Stimulated activated memory B cell treated with anti-CD40 and anti-IgM and Interleukin-4, amounts not matched to agents 10 μg/mL and 1 μg/mL and 100 μg/mL, for 72 hours (primary cell): ENCODE data around the gene CCDC178.
"Not testable (repeated sequence)": the region's sequence is repeated elsewhere in the genome, so short reads cannot be mapped to it uniquely, and the experiment has no call there.

Experiments
- ATAC-seq: fragments of 150-1000 bp; cut with Tn5 transposase; 2 replicates; pipeline ENCODE4 v1.10.0; 2021
- H3K27ac Mint-ChIP-seq: one replicate; pipeline ENCODE4 v1.8.0; 2022; ENCODE audit warnings: mild to moderate bottlenecking, mixed read lengths
- H3K27me3 Mint-ChIP-seq: one replicate; pipeline ENCODE4 v1.8.0; 2022; ENCODE audit warnings: mixed read lengths
- H3K36me3 Mint-ChIP-seq: one replicate; pipeline ENCODE4 v1.8.0; 2022; ENCODE audit warnings: mixed read lengths
- H3K4me1 Mint-ChIP-seq: one replicate; pipeline ENCODE4 v1.8.0; 2022; ENCODE audit warnings: mixed read lengths
- H3K4me3 Mint-ChIP-seq: one replicate; pipeline ENCODE4 v1.8.0; 2022; ENCODE audit warnings: mild to moderate bottlenecking, moderate library complexity, mixed read lengths
- H3K9me3 Mint-ChIP-seq: one replicate; pipeline ENCODE4 v1.8.0; 2022; ENCODE audit warnings: mixed read lengths

CCDC178 gene

GRCh38 chr18:33421225-33421624 is 19.3 kb downstream of the CCDC178 start:
- Mint-ChIP-seq H3K4me3 (no peak overlapping the region), H3K4me1 (no peaks in the 10 kb centered on the region), H3K36me3 (no peaks in the 10 kb centered on the region), H3K9me3 (peaks cover 3% of the 10 kb centered on the region), H3K27ac (no peak overlapping the region), H3K27me3 (no peaks in the 10 kb centered on the region)
- ATAC-seq: no peak

GRCh38 chr18:33404244-33404873 is 36.2 kb downstream of the CCDC178 start:
- Mint-ChIP-seq H3K4me1 (no peaks in the 10 kb centered on the region), H3K4me3 (no peak overlapping the region), H3K27ac (no peak overlapping the region), H3K36me3 (no peaks in the 10 kb centered on the region), H3K27me3 (no peaks in the 10 kb centered on the region), H3K9me3 (no peaks in the 10 kb centered on the region)
- no peak for ATAC-seq

- not testable (repeated sequence) for H3K4me3 Mint-ChIP-seq, H3K27ac Mint-ChIP-seq, H3K4me1 Mint-ChIP-seq, H3K27me3 Mint-ChIP-seq, ATAC-seq, H3K36me3 Mint-ChIP-seq, H3K9me3 Mint-ChIP-seq
These were observed 41.6 kb downstream of the CCDC178 start for GRCh38 chr18:33398939-33399338.

GRCh38 chr18:33375829-33376228 is 64.7 kb downstream of the CCDC178 start:
- Mint-ChIP-seq H3K27ac (no peak overlapping the region), H3K4me1 (no peaks in the 10 kb centered on the region), H3K4me3 (no peak overlapping the region), H3K9me3 (peaks cover 2% of the 10 kb centered on the region), H3K36me3 (no peaks in the 10 kb centered on the region), H3K27me3 (peaks cover 2% of the 10 kb centered on the region)
- ATAC-seq: no peak

- Mint-ChIP-seq H3K36me3 (no peaks in the 10 kb centered on the region), H3K27me3 (no peaks in the 10 kb centered on the region)
- no peak for ATAC-seq
These were observed 68.1 kb downstream of the CCDC178 start for GRCh38 chr18:33372442-33372841.

GRCh38 chr18:33369711-33370449 is 70.6 kb downstream of the CCDC178 start:
- no peak overlapping the region for H3K27ac Mint-ChIP-seq
- ATAC-seq: no peak
- no peaks in the 10 kb centered on the region for H3K36me3 Mint-ChIP-seq
- H3K4me3 Mint-ChIP-seq: no peak overlapping the region
- no peaks in the 10 kb centered on the region for H3K27me3 Mint-ChIP-seq
- H3K9me3 Mint-ChIP-seq: no peaks in the 10 kb centered on the region
- H3K4me1 Mint-ChIP-seq: no peaks in the 10 kb centered on the region

More at GRCh38 chr18:33372442-33372841, 68.1 kb downstream of the CCDC178 start:
- no peaks in the 10 kb centered on the region for H3K4me1 Mint-ChIP-seq
- H3K9me3 Mint-ChIP-seq: peaks cover 2% of the 10 kb centered on the region
- H3K4me3 Mint-ChIP-seq: no peak overlapping the region
- no peak overlapping the region for H3K27ac Mint-ChIP-seq

GRCh38 chr18:33356735-33357134 is 83.8 kb downstream of the CCDC178 start:
- Mint-ChIP-seq H3K36me3 (no peaks in the 10 kb centered on the region), H3K9me3 (peaks cover 3% of the 10 kb centered on the region), H3K27me3 (no peaks in the 10 kb centered on the region), H3K27ac (no peak overlapping the region), H3K4me1 (no peaks in the 10 kb centered on the region), H3K4me3 (no peak overlapping the region)
- no peak for ATAC-seq

GRCh38 chr18:33355756-33356155 is 84.8 kb downstream of the CCDC178 start:
- Mint-ChIP-seq H3K36me3 (no peaks in the 10 kb centered on the region), H3K27me3 (no peaks in the 10 kb centered on the region), H3K4me3 (no peak overlapping the region), H3K27ac (no peak overlapping the region), H3K9me3 (peaks cover 3% of the 10 kb centered on the region), H3K4me1 (no peaks in the 10 kb centered on the region)
- no peak for ATAC-seq

GRCh38 chr18:33355263-33355662 is 85.3 kb downstream of the CCDC178 start:
- Mint-ChIP-seq H3K36me3 (no peaks in the 10 kb centered on the region), H3K27me3 (no peaks in the 10 kb centered on the region), H3K27ac (no peak overlapping the region), H3K4me3 (no peak overlapping the region), H3K9me3 (peaks cover 3% of the 10 kb centered on the region), H3K4me1 (no peaks in the 10 kb centered on the region)
- no peak for ATAC-seq

GRCh38 chr18:33350256-33350655 is 90.3 kb downstream of the CCDC178 start:
- Mint-ChIP-seq H3K27me3 (no peaks in the 10 kb centered on the region), H3K4me1 (no peaks in the 10 kb centered on the region), H3K27ac (no peak overlapping the region), H3K36me3 (no peaks in the 10 kb centered on the region), H3K4me3 (no peak overlapping the region), H3K9me3 (no peaks in the 10 kb centered on the region)
- ATAC-seq: no peak

GRCh38 chr18:33339733-33340132 is 100.8 kb downstream of the CCDC178 start:
- not testable (repeated sequence) for H3K4me1 Mint-ChIP-seq, H3K36me3 Mint-ChIP-seq, H3K27me3 Mint-ChIP-seq, H3K27ac Mint-ChIP-seq, ATAC-seq, H3K9me3 Mint-ChIP-seq, H3K4me3 Mint-ChIP-seq

- Mint-ChIP-seq H3K4me3 (no peak overlapping the region), H3K27me3 (no peaks in the 10 kb centered on the region), H3K9me3 (peaks cover 3% of the 10 kb centered on the region), H3K4me1 (no peaks in the 10 kb centered on the region), H3K36me3 (no peaks in the 10 kb centered on the region), H3K27ac (no peak overlapping the region)
- ATAC-seq: no peak
These were observed 105.7 kb downstream of the CCDC178 start for GRCh38 chr18:33334781-33335180.

- Mint-ChIP-seq H3K27ac (no peak overlapping the region), H3K36me3 (no peaks in the 10 kb centered on the region)
- ATAC-seq: no peak
These were observed 109.8 kb downstream of the CCDC178 start for GRCh38 chr18:33330711-33331110.

GRCh38 chr18:33326975-33327374 is 113.5 kb downstream of the CCDC178 start:
- Mint-ChIP-seq H3K4me1 (no peaks in the 10 kb centered on the region), H3K9me3 (no peaks in the 10 kb centered on the region), H3K27me3 (no peaks in the 10 kb centered on the region), H3K27ac (no peak overlapping the region), H3K4me3 (no peak overlapping the region), H3K36me3 (no peaks in the 10 kb centered on the region)
- no peak for ATAC-seq

More at GRCh38 chr18:33330711-33331110, 109.8 kb downstream of the CCDC178 start:
- Mint-ChIP-seq H3K9me3 (no peaks in the 10 kb centered on the region), H3K4me3 (no peak overlapping the region), H3K4me1 (no peaks in the 10 kb centered on the region), H3K27me3 (no peaks in the 10 kb centered on the region)

- no peak for ATAC-seq
- no peak overlapping the region for H3K4me3 Mint-ChIP-seq
- no peaks in the 10 kb centered on the region for H3K27me3 Mint-ChIP-seq
- no peak overlapping the region for H3K27ac Mint-ChIP-seq
- no peaks in the 10 kb centered on the region for H3K36me3 Mint-ChIP-seq
- no peaks in the 10 kb centered on the region for H3K4me1 Mint-ChIP-seq
- no peaks in the 10 kb centered on the region for H3K9me3 Mint-ChIP-seq
These were observed 122.9 kb downstream of the CCDC178 start for GRCh38 chr18:33317640-33318039.

GRCh38 chr18:33316146-33316587 is 124.4 kb downstream of the CCDC178 start:
- H3K4me1 Mint-ChIP-seq: no peaks in the 10 kb centered on the region
- no peaks in the 10 kb centered on the region for H3K9me3 Mint-ChIP-seq
- H3K36me3 Mint-ChIP-seq: no peaks in the 10 kb centered on the region
- no peaks in the 10 kb centered on the region for H3K27me3 Mint-ChIP-seq
- no peak overlapping the region for H3K4me3 Mint-ChIP-seq
- no peak overlapping the region for H3K27ac Mint-ChIP-seq
- no peak for ATAC-seq
